H9 (cell line): ENCODE data around the gene NEK7. TPM values are rescaled to one million over a fixed set of nuclear protein-coding genes. Genes with fewer than 3 reads are reported as not detected.

Experiments used
- DNase-seq: peaks from one replicate; pipeline ENCODE4 v3.0.0-alpha.2; 2017
- H2AFZ ChIP-seq: one replicate; pipeline ENCODE4 v1.6.1; 2013; ENCODE audit warnings: mild to moderate bottlenecking, low read length, control low read depth, moderate library complexity
- H2AK5ac ChIP-seq: 2 replicates; pipeline ENCODE4 v1.6.1; 2013; ENCODE audit warnings: low read length, control low read depth, mixed read lengths; ENCODE audit not compliant: insufficient read length
- H2BK120ac ChIP-seq: one replicate; pipeline ENCODE4 v1.6.1; 2013; ENCODE audit warnings: low read depth, mild to moderate bottlenecking, low read length, control low read depth, inconsistent platforms; ENCODE audit not compliant: poor library complexity, severe bottlenecking
- H2BK12ac ChIP-seq: 2 replicates; pipeline ENCODE4 v1.6.1; 2013; ENCODE audit warnings: low read length, control low read depth, mixed read lengths, low read depth; ENCODE audit not compliant: insufficient read length
- H2BK15ac ChIP-seq: 2 replicates; pipeline ENCODE4 v1.6.1; 2013; ENCODE audit warnings: low read depth, low read length, control low read depth
- H2BK20ac ChIP-seq: one replicate; pipeline ENCODE4 v1.6.1; 2013; ENCODE audit warnings: low read depth, mild to moderate bottlenecking, low read length, control low read depth, inconsistent platforms; ENCODE audit not compliant: poor library complexity, severe bottlenecking
- H2BK5ac ChIP-seq: 2 replicates; pipeline ENCODE4 v1.6.1; 2013; ENCODE audit warnings: low read length, control low read depth, mixed read lengths; ENCODE audit not compliant: insufficient read length
- H3K14ac ChIP-seq: 2 replicates; pipeline ENCODE4 v1.6.1; 2013; ENCODE audit warnings: low read length, control low read depth; ENCODE audit not compliant: insufficient read depth
- H3K18ac ChIP-seq: 2 replicates; pipeline ENCODE4 v1.6.1; 2013; ENCODE audit warnings: low read depth, mild to moderate bottlenecking, mixed read lengths, low read length, control low read depth; ENCODE audit not compliant: insufficient read length
- H3K23ac ChIP-seq: 2 replicates; pipeline ENCODE4 v1.6.1; 2013; ENCODE audit warnings: low read length, control low read depth, mixed read lengths, low read depth; ENCODE audit not compliant: insufficient read length
- H3K23me2 ChIP-seq: 2 replicates; pipeline ENCODE4 v1.6.1; 2013; ENCODE audit warnings: low read depth, mild to moderate bottlenecking, mixed read lengths, low read length, control low read depth; ENCODE audit not compliant: insufficient read length, poor library complexity, severe bottlenecking
- H3K27ac ChIP-seq: 2 replicates; pipeline ENCODE4 v1.5.1; 2013; ENCODE audit warnings: low read length, control low read depth, mixed read lengths, low read depth; ENCODE audit not compliant: insufficient read length
- H3K27me3 ChIP-seq: 2 replicates; pipeline ENCODE4 v1.6.1; 2013; ENCODE audit warnings: low read length, control low read depth, inconsistent platforms; ENCODE audit not compliant: insufficient read depth
- H3K4ac ChIP-seq: 2 replicates; pipeline ENCODE4 v1.6.1; 2013; ENCODE audit warnings: low read depth, mild to moderate bottlenecking, control low read depth, inconsistent platforms, low read length, moderate library complexity
- H3K4me1 ChIP-seq: 2 replicates; pipeline ENCODE4 v1.6.1; 2013; ENCODE audit warnings: low read length, control low read depth, inconsistent platforms; ENCODE audit not compliant: insufficient read depth
- H3K4me2 ChIP-seq: 2 replicates; pipeline ENCODE4 v1.6.1; 2013; ENCODE audit warnings: low read length, control low read depth, mixed read lengths; ENCODE audit not compliant: insufficient read length, insufficient read depth
- H3K56ac ChIP-seq: 2 replicates; pipeline ENCODE4 v1.6.1; 2013; ENCODE audit warnings: low read depth, mild to moderate bottlenecking, mixed read lengths, low read length, control low read depth; ENCODE audit not compliant: insufficient read length
- H3K79me1 ChIP-seq: 2 replicates; pipeline ENCODE4 v1.6.1; 2013; ENCODE audit warnings: low read depth, mild to moderate bottlenecking, moderate library complexity, low read length, control low read depth, inconsistent platforms; ENCODE audit not compliant: insufficient read depth, poor library complexity, severe bottlenecking
- H3K79me2 ChIP-seq: 2 replicates; pipeline ENCODE4 v1.6.1; 2013; ENCODE audit warnings: low read length, control low read depth, inconsistent platforms; ENCODE audit not compliant: insufficient read depth
- H3K9ac ChIP-seq: 2 replicates; pipeline ENCODE4 v1.6.1; 2013; ENCODE audit warnings: low read length, control low read depth, mixed read lengths; ENCODE audit not compliant: insufficient read length; ENCODE audit errors: extremely low read depth
- H3K9me3 ChIP-seq: one replicate; pipeline ENCODE4 v1.6.1; 2013; ENCODE audit warnings: low read depth, low read length, inconsistent platforms; ENCODE audit not compliant: control insufficient read depth
- H3T11ph ChIP-seq: one replicate; pipeline ENCODE4 v1.6.1; 2013; ENCODE audit warnings: mild to moderate bottlenecking, low read length, control low read depth, inconsistent platforms
- H4K20me1 ChIP-seq: one replicate; pipeline ENCODE4 v1.6.1; 2013; ENCODE audit not compliant: control insufficient read depth, insufficient read length, insufficient read depth
- H4K5ac ChIP-seq: 2 replicates; pipeline ENCODE4 v1.6.1; 2013; ENCODE audit warnings: low read depth, mild to moderate bottlenecking, mixed read lengths, low read length, control low read depth; ENCODE audit not compliant: insufficient read length
- H4K8ac ChIP-seq: replicated peaks from 2 replicates; pipeline ENCODE4 v1.6.1; 2013; ENCODE audit warnings: low read length, control low read depth, mixed read lengths, low read depth; ENCODE audit not compliant: insufficient read length
- H4K91ac ChIP-seq: 2 replicates; pipeline ENCODE4 v1.6.1; 2013; ENCODE audit warnings: low read depth, mild to moderate bottlenecking, moderate library complexity, mixed read lengths, low read length, control low read depth; ENCODE audit not compliant: insufficient read length
- H3K27ac Mint-ChIP-seq, 3 experiments: 2 replicates in 2 of 3; 3 replicates in 1 of 3; pipeline ENCODE4 v1.8.0; 2020 to 2021; ENCODE audit warnings: mixed read lengths in 3 of 3, mild to moderate bottlenecking in 1 of 3, moderate library complexity in 1 of 3
- H3K27me3 Mint-ChIP-seq: 2 replicates; pipeline ENCODE4 v1.8.0; 2021; ENCODE audit warnings: low read depth, mild to moderate bottlenecking, moderate library complexity, mixed read lengths
- H3K36me3 Mint-ChIP-seq, 3 experiments: 2 replicates in 2 of 3; 3 replicates in 1 of 3; pipeline ENCODE4 v1.8.0; 2020 to 2021; ENCODE audit warnings: low read depth in 3 of 3, mixed read lengths in 3 of 3; ENCODE audit not compliant: insufficient read depth in 1 of 3
- H3K4me1 Mint-ChIP-seq, 2 experiments: 2 replicates each; pipeline ENCODE4 v1.8.0; 2020; ENCODE audit warnings: mixed read lengths in 2 of 2
- H3K4me3 Mint-ChIP-seq, 2 experiments: 2 replicates in 1 of 2; 3 replicates in 1 of 2; pipeline ENCODE4 v1.8.0; 2020 to 2021; ENCODE audit warnings: mild to moderate bottlenecking in 2 of 2, mixed read lengths in 2 of 2, moderate library complexity in 1 of 2
- H3K9me3 Mint-ChIP-seq, 2 experiments: 2 replicates in 1 of 2; 3 replicates in 1 of 2; pipeline ENCODE4 v1.8.0; 2020; ENCODE audit warnings: mild to moderate bottlenecking in 2 of 2, mixed read lengths in 2 of 2, moderate library complexity in 1 of 2
- WGBS: extraction: QIAGEN DNeasy Blood & Tissue Kit; methylation state at CpG from one replicate; pipeline ENCODE4 v1.1.7; 2013; ENCODE audit warnings: missing lambda C conversion rate, low lambda C conversion rate, mixed read lengths; ENCODE audit not compliant: insufficient read length; ENCODE audit errors: extremely low coverage; 5-methylcytosine and 5-hydroxymethylcytosine counted together
- total RNA-seq: library from RNA; stranded (reverse); gene quantifications from 2 replicates; pipeline ENCODE4 v1.2.1, GENCODE V29; 2021
- TF ChIP-seq, protein P1 (sequence below): fragments of 200-600 bp; sonication (generic); conservative IDR thresholded peaks from 3 replicates; pipeline ENCODE4 v1.8.0; 2021; ENCODE audit warnings: antibody characterized with exemption, mild to moderate bottlenecking

Gene NEK7
- total RNA-seq, 1 experiment from 2014 or later = 9.6 TPM

GRCh38 chr1:198254521-198254920 lies 97.7 kb downstream of the NEK7 start:
- Histone ChIP-seq H3K4me1 (peaks cover 3% of the 10 kb centered on the region; the same call in 1 of the 2 replicates), H3K4me2 (no peak overlapping the region), H3K4ac (no peak overlapping the region), H3K23me2 (no peaks in the 10 kb centered on the region), H3K79me1 (no peaks in the 10 kb centered on the region), H3K9me3 (no peaks in the 10 kb centered on the region), H3K27me3 (no peaks in the 10 kb centered on the region), H3K27ac (no peak overlapping the region), H3K14ac (no peak overlapping the region), H2AFZ (no peak overlapping the region), H3K18ac (no peak overlapping the region), H3T11ph (no peak overlapping the region), H2BK12ac (no peak overlapping the region), H3K79me2 (no peaks in the 10 kb centered on the region), H2AK5ac (no peak overlapping the region), H2BK20ac (no peak overlapping the region), H4K20me1 (no peaks in the 10 kb centered on the region), H3K9ac (no peak overlapping the region), H4K8ac (no peak overlapping the region), H3K56ac (no peak overlapping the region), H2BK5ac (no peak overlapping the region), H4K91ac (no peak overlapping the region), H2BK120ac (no peak overlapping the region), H4K5ac (no peak overlapping the region), H3K23ac (no peak overlapping the region), H2BK15ac (no peak overlapping the region)
- H3K9me3 Mint-ChIP-seq = no peaks in the 10 kb centered on the region
- no peaks in the 10 kb centered on the region for H3K27me3 Mint-ChIP-seq
- peaks cover 19 to 25% of the 10 kb centered on the region in 2 experiments for H3K4me1 Mint-ChIP-seq
- WGBS = no CpG with 5 or more reads among the region's 2 CpGs
- DNase-seq = no peak
- TF ChIP-seq, protein P1, sequence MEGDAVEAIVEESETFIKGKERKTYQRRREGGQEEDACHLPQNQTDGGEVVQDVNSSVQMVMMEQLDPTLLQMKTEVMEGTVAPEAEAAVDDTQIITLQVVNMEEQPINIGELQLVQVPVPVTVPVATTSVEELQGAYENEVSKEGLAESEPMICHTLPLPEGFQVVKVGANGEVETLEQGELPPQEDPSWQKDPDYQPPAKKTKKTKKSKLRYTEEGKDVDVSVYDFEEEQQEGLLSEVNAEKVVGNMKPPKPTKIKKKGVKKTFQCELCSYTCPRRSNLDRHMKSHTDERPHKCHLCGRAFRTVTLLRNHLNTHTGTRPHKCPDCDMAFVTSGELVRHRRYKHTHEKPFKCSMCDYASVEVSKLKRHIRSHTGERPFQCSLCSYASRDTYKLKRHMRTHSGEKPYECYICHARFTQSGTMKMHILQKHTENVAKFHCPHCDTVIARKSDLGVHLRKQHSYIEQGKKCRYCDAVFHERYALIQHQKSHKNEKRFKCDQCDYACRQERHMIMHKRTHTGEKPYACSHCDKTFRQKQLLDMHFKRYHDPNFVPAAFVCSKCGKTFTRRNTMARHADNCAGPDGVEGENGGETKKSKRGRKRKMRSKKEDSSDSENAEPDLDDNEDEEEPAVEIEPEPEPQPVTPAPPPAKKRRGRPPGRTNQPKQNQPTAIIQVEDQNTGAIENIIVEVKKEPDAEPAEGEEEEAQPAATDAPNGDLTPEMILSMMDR = peak; percentile 38; the same call in 1 of the 3 replicates
- no peaks in the 10 kb centered on the region for H3K36me3 Mint-ChIP-seq
- H3K4me3 Mint-ChIP-seq = no peak overlapping the region
- H3K27ac Mint-ChIP-seq = no peak overlapping the region
